Epidermal melanocyte (primary cell): Measurements from ENCODE around the gene PIK3C2G.

Experiments
- DNase-seq: peaks from one replicate; pipeline ENCODE4 v3.0.0; 2011; ENCODE audit warnings: low spot score; ENCODE audit not compliant: insufficient read length

The PIK3C2G gene

GRCh38 chr12:18629445-18629844 lies 368.1 kb downstream of the PIK3C2G start:
- no peak for DNase-seq

GRCh38 chr12:18629916-18630315 lies 368.6 kb downstream of the PIK3C2G start:
- DNase-seq: no peak

- DNase-seq: no peak
These were observed 370.0 kb downstream of the PIK3C2G start for GRCh38 chr12:18631339-18631738.

- DNase-seq: no peak
These were observed 371.5 kb downstream of the PIK3C2G start for GRCh38 chr12:18632848-18633247.

GRCh38 chr12:18634382-18634781 lies 373.1 kb downstream of the PIK3C2G start:
- no peak for DNase-seq

- DNase-seq: no peak
These were observed 379.1 kb downstream of the PIK3C2G start for GRCh38 chr12:18640321-18640955.

GRCh38 chr12:18643681-18644080 lies 382.4 kb downstream of the PIK3C2G start:
- DNase-seq: no peak

GRCh38 chr12:18644564-18644963 lies 383.2 kb downstream of the PIK3C2G start:
- no peak for DNase-seq

- no peak for DNase-seq
These were observed 385.1 kb downstream of the PIK3C2G start for GRCh38 chr12:18646286-18646890.

GRCh38 chr12:18651525-18651924 lies 390.2 kb downstream of the PIK3C2G start:
- DNase-seq: no peak

- DNase-seq: no peak
These were observed 391.3 kb downstream of the PIK3C2G start for GRCh38 chr12:18652596-18652995.

GRCh38 chr12:18653465-18653864 lies 392.1 kb downstream of the PIK3C2G start:
- DNase-seq: no peak

- DNase-seq: no peak
These were observed 394.0 kb downstream of the PIK3C2G start for GRCh38 chr12:18655351-18655750.

- DNase-seq: no peak
These were observed 396.9 kb downstream of the PIK3C2G start for GRCh38 chr12:18658179-18658578.

GRCh38 chr12:18658829-18659228 lies 397.5 kb downstream of the PIK3C2G start:
- no peak for DNase-seq

GRCh38 chr12:18676141-18676540 lies 414.8 kb downstream of the PIK3C2G start:
- no peak for DNase-seq

- no peak for DNase-seq
These were observed 415.8 kb downstream of the PIK3C2G start for GRCh38 chr12:18676996-18677588.

GRCh38 chr12:18681818-18682217 lies 420.5 kb downstream of the PIK3C2G start:
- DNase-seq: no peak

- no peak for DNase-seq
These were observed 422.2 kb downstream of the PIK3C2G start for GRCh38 chr12:18683327-18684013.

GRCh38 chr12:18684430-18684829 lies 423.1 kb downstream of the PIK3C2G start:
- no peak for DNase-seq

GRCh38 chr12:18689771-18690170 lies 428.5 kb downstream of the PIK3C2G start:
- no peak for DNase-seq

GRCh38 chr12:18690653-18691052 lies 429.3 kb downstream of the PIK3C2G start:
- DNase-seq: no peak
